ENCODE measurements around the gene HNRNPK. TPM values are rescaled to one million over a fixed set of nuclear protein-coding genes. Genes with fewer than 3 reads are reported as not detected.
A peak's percentile ranks its signal among the peaks of the same experiment; 100 is the strongest.

The HNRNPK gene
- total and polyA plus RNA-seq, 8 donors: 90.1 to 245 (median 208) TPM

DNA sequence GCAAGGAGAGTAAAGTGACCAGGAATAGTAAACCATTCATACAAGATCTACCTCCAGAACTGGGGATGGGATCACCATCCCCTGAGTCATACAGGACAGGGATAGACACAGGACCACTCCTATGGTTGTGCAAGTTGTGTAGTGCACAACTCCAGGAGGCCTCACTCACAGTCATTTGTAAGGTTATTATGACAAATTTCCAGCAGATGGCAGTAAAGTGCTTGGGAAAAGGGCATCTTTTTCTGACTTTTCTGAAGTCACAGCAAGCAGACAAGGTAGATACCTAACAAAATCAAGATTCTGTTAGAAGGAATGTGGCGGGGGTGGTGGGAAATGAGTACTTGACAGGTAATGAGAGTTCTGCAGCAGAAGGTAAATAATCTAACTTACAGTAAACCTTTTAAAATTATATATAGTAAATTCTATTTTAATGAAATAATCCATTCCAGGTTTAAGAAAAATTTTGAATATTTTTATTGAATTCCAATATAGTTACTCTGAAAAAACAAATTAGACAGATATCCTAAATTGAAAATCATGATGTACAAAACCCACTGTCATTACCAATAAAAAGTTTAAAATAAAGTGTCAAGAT, 42.1 kb downstream of the HNRNPK start:
- TF ChIP-seq, protein P1, sequence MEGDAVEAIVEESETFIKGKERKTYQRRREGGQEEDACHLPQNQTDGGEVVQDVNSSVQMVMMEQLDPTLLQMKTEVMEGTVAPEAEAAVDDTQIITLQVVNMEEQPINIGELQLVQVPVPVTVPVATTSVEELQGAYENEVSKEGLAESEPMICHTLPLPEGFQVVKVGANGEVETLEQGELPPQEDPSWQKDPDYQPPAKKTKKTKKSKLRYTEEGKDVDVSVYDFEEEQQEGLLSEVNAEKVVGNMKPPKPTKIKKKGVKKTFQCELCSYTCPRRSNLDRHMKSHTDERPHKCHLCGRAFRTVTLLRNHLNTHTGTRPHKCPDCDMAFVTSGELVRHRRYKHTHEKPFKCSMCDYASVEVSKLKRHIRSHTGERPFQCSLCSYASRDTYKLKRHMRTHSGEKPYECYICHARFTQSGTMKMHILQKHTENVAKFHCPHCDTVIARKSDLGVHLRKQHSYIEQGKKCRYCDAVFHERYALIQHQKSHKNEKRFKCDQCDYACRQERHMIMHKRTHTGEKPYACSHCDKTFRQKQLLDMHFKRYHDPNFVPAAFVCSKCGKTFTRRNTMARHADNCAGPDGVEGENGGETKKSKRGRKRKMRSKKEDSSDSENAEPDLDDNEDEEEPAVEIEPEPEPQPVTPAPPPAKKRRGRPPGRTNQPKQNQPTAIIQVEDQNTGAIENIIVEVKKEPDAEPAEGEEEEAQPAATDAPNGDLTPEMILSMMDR (IDR thresholded peaks at IDR 0.05): peak; percentile 36 to 57 (median 45)
- H3K36me3 ChIP-seq: peaks cover 0 to 4% (median 0%) of the 10 kb centered on the region in 3 donors
- no peak overlapping the region for H3K27ac ChIP-seq
- H3K4me1 ChIP-seq: peaks cover 0 to 17% (median 6%) of the 10 kb centered on the region in 3 donors
- intact Hi-C loops (cut with DNase I): loop anchor here (5.0 to 10.0 kb wide), 5 partner anchors 234 to 327 kb away; no protein-coding TSS in a partner anchor
- WGBS, 2 donors: 17 to 29% methylated on average over 1 of the region's 1 CpG
- peak; percentile 37 to 76 (median 70) for ATAC-seq
- no peaks in the 10 kb centered on the region for H3K27me3 ChIP-seq
- H3K4me3 ChIP-seq: no peak overlapping the region
- peak in 1 of 6 donors; percentile 32 for DNase-seq
- no peak for FAIRE-seq
- H3K9me3 ChIP-seq: no peaks in the 10 kb centered on the region

DNA sequence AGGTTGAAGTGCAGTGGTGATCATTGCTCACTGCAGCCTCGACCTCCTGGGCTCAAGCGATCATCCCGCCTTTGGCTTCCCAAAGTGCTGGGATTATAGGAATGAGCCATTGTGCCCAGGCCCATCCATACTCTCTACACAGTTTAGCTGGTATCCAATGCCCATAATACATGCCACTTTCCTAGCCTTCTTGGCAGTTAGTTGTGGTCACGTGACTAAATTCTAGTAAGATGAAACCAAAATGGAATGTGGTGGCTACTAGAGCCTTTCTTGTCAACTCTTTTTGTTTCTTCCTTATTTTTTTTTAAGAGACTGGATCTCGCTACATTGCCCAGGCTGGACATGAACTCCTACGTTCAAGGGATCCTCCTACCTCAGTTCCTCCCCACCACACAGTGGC, 43.5 kb downstream of the HNRNPK start:
- Histone ChIP-seq H3K4me1 (peaks cover 0 to 17% (median 6%) of the 10 kb centered on the region in 3 donors), H3K4me3 (no peak overlapping the region), H3K9me3 (no peaks in the 10 kb centered on the region), H3K27ac (no peak overlapping the region), H3K27me3 (no peaks in the 10 kb centered on the region), H3K36me3 (peaks cover 0 to 4% (median 0%) of the 10 kb centered on the region in 3 donors)
- TF ChIP-seq, protein P1 (IDR thresholded peaks at IDR 0.05): no peak
- ATAC-seq: no peak
- WGBS, 2 donors: 76 to 88% methylated on average over 6 of the region's 6 CpGs
- FAIRE-seq: no peak
- DNase-seq: no peak
- intact Hi-C loops (cut with DNase I): loop anchor here (5.0 to 10.0 kb wide), 5 partner anchors 236 to 328 kb away; no protein-coding TSS in a partner anchor

DNA sequence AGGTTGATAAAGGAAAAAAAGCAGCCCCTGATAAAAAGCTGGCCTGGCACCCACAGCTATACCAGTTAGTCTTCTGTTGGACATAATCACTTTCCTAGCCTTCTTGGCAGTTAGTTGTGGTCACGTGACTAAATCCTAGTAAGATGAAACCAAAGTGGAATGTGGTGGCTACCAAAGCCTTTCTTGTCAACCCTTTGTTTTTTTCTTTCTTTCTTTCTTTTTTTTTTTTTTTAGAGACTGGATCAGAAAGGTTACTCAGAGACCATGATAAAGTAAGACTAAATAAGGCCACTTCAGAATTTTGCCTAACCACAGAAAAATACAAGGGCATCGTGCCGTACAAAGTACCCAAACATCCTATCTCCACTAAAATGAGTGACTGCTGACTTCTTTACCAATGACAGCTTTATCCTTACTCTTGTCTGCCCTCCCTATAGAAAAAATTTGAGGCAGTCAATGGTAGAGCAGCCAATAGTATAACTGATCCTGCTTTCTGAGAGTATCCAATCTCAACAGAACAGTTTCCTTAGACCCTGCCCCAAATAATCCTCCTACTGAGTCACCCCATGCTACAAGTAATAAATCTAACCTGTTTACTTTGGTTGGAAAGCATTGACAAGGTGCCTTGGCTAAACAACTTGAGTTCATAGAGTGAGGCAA, 44.6 kb downstream of the HNRNPK start:
- Histone ChIP-seq H3K36me3 (peaks cover 0 to 4% (median 0%) of the 10 kb centered on the region in 3 donors), H3K9me3 (no peaks in the 10 kb centered on the region), H3K4me3 (no peak overlapping the region), H3K27me3 (no peaks in the 10 kb centered on the region), H3K27ac (peak overlapping the region in 2 of 4 donors; percentile 19 to 63), H3K4me1 (peaks cover 0 to 17% (median 6%) of the 10 kb centered on the region in 3 donors)
- FAIRE-seq (no peak), ATAC-seq (peak; percentile 56 to 80 (median 71)), DNase-seq (peak in 1 of 6 donors; percentile 38)
- 68 to 74% methylated on average over 3 of the region's 3 CpGs for WGBS, 2 donors
- TF ChIP-seq, protein P1 (IDR thresholded peaks at IDR 0.05): no peak
- intact Hi-C loops (cut with DNase I): loop anchor here (5.0 to 10.0 kb wide), 5 partner anchors 237 to 329 kb away; no protein-coding TSS in a partner anchor

DNA sequence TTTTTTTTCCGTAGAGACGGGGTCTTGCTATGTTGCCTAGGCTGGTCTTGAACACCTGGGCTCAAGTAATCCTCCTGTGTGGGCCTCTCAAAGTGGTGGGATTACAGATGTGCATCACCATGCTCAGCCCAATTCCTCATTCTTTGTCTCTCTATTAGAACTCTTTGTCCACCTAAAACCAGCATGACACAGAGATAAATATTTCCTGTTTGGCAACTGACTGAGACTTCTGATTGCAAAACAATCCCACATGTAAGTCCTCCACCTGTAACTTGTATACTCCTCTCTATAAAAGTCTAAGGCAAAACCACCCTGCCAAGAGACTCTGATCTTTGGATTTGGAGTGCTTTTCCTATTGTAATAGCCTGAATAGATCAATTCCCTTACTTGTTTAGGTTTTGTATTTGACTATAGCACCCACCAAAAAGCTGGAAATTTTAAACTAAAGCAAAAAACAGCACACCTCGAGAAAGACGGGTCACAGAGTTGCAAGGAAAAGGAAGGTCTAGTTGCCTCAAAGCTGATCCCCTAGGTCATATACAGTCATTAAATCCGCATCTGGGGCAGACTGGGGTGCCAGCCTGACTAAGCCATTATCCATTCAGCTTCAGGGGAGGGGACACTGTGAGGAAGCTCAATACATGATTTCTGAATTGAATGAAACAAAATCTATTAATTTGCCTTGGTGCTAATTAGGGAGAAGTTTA, 45.3 kb downstream of the HNRNPK start:
- Histone ChIP-seq H3K4me3 (no peak overlapping the region), H3K27me3 (no peaks in the 10 kb centered on the region), H3K9me3 (no peaks in the 10 kb centered on the region), H3K4me1 (peaks cover 0 to 17% (median 6%) of the 10 kb centered on the region in 3 donors), H3K36me3 (peaks cover 0 to 4% (median 0%) of the 10 kb centered on the region in 3 donors), H3K27ac (peak overlapping the region in 2 of 4 donors; percentile 19 to 63)
- peak; percentile 44 to 81 (median 70) for ATAC-seq
- intact Hi-C loops (cut with DNase I): loop anchor here (5.0 to 10.0 kb wide), 5 partner anchors 238 to 330 kb away; no protein-coding TSS in a partner anchor
- DNase-seq: no peak
- TF ChIP-seq, protein P1 (IDR thresholded peaks at IDR 0.05): no peak
- no peak for FAIRE-seq
- WGBS, 2 donors: 67 to 76% methylated on average over 5 of the region's 5 CpGs

Measured in pancreas (tissue), 10 donors.